Hepatocyte (in vitro differentiated cells): Measurements from ENCODE around the gene TTC8.

ENCODE experiments used
- CTCF ChIP-seq: fragments of 200-600 bp; sonication (generic); IDR thresholded peaks from 2 replicates; pipeline ENCODE4 v1.5.1; 2016; ENCODE audit warnings: antibody characterized with exemption, mild to moderate bottlenecking; ENCODE audit not compliant: poor library complexity
- EZH2 ChIP-seq: fragments of 200-600 bp; sonication (generic); IDR thresholded peaks from 2 replicates; pipeline ENCODE4 v1.6.1; 2016; ENCODE audit warnings: antibody characterized with exemption, mild to moderate bottlenecking, borderline replicate concordance
- EZH2phosphoT487 ChIP-seq: fragments of 200-600 bp; sonication (generic); IDR thresholded peaks from one replicate; pipeline ENCODE4 v1.6.1; 2018; ENCODE audit warnings: antibody characterized with exemption, mild to moderate bottlenecking, low read depth, moderate library complexity; ENCODE audit not compliant: unreplicated experiment, severe bottlenecking

GRCh38 chr14:88895116-88895515, 70.7 kb downstream of the TTC8 start:
- TF ChIP-seq CTCF (no peak), EZH2 (no peak), EZH2phosphoT487 (no peak)
